IPS-NIHi7 (cell line): Measurements from ENCODE around the gene SLFN12L.
A peak's percentile ranks its signal among the peaks of the same experiment; 100 is the strongest.

Source experiments
- DNase-seq: peaks from one replicate; pipeline ENCODE4 v3.0.0; 2012; ENCODE audit warnings: mixed read lengths; ENCODE audit errors: extremely low spot score

Gene SLFN12L

DNA sequence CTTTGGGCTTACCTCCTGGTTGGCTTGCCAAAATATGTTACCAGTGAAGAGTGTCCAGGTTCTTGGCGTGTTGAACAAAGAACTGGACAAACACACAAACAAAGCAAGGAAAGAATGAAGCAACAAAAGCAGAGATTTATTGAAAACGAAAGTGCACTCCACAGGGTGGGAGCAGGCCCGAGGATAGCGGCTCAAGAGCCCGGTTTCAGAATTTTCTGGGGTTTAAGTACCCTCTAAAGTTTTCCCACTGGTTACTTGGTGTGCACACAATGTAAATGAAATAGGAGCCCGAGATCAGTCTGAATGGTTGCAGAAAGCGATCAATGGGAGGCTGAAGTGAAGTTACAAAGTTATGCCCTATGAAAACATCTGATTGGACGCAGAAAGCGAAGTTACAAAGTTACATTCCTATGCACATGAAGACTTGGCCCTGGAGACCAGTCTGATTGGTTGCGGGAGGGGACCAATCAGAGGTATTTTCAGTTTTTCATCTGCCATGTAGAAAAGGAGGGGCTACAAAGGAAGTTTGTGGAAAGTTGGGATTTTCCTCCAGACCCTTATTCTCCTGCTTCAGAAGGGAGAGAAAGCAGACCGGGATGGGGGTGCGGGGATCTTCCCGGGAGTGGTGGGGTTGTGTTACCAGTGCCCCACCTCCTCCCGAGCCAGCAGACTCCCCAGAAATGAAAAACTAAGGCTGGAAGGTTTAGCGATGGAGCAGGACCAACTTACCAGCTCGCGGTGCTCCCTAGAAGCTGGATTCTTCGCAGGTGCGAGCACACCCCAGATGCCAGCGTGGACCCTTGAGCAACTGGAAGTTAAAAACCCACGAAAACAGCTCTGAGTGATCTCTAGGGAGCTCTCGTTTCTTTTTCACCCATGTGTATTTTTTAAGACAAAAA lies 105.1 kb downstream of the SLFN12L start, which contains the start of gene SLFN12:
Gene SLFN12, minus strand, starts transcription at position 325 of the 899 bp plus-strand sequence. CDS start 9,472 bp downstream, outside the sequence.
- peak; percentile 43 for DNase-seq

DNA sequence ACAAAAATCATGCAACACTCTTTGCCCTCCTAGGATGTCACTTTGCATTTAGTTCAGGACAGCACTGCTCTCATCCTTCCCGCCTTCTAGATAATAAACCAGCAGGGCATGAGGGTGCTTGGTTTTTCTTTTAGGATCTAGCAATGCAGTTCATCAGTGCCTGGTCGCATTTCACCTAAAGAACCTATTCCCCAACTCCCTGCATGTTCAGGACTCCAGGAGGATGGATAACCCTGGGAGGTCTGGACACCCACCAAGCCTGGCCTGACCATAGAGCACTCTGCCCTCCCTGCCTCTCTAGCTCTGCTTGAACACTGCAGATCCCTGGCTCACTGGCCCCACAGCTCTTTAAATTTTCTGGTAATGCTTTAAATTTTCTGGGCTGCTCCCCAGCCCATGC lies 107.8 kb downstream of the SLFN12L start:
- no peak for DNase-seq

DNA sequence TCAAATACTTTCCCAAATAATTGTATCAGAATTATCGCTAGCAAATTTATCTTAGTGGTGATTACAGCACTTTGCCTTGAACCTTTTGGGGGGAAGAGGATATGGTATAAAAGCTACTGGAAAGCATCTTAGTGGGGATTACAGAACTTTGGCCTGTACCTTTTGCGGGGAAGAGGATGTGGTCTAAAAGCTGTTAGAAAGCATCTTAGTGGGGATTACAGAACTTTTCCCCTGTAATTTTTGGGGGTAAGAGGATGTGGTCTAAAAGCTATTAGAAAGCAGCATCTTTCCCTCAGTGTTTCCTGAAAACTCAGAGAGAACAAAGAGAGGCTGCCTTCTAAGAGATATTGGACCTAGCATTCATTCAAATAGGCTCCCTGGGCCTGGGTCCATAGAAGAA lies 109.2 kb downstream of the SLFN12L start:
- no peak for DNase-seq

DNA sequence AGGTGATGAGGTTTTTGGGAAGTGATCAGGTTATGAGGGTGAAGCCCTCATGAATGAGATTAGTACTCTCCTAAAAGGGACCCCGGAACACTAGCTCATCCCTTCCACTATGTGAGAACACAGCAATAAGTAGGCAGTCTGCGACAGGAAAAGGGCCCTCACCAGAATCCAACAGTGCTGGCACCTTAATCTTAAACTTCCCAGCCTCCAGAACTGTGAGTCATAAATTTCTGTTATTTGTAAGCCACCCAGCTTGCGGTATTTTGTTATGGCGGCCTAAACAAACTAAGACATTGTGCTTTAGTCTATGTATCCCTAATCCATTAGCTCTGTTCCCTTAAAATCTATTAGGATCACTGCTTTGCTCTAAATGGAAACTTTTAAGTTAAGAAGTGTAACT lies 113.7 kb downstream of the SLFN12L start:
- no peak for DNase-seq
